Mucosa of descending colon (tissue), 3 donors: Measurements from ENCODE around the gene PPIP5K2. TPM values are rescaled to one million over a fixed set of nuclear protein-coding genes. Genes with fewer than 3 reads are reported as not detected.

Source experiments
- ATAC-seq: fragments of 200-7000 bp; cut with Tn5 transposase; one replicate; pipeline ENCODE4 v1.9.1; 2020; ENCODE audit warnings: mild to moderate bottlenecking, moderate library complexity
- DNase-seq, 3 donors: peaks; one replicate each; pipeline ENCODE4 v3.0.0-alpha.2; 2020
- H3K36me3 ChIP-seq: fragments of 200-600 bp; one replicate; pipeline ENCODE4 v1.8.0; 2021; ENCODE audit warnings: low read depth, mild to moderate bottlenecking
- H3K4me1 ChIP-seq: fragments of 200-600 bp; one replicate; pipeline ENCODE4 v1.8.0; 2021; ENCODE audit warnings: low read depth, mild to moderate bottlenecking
- H3K4me3 ChIP-seq: fragments of 200-600 bp; one replicate; pipeline ENCODE4 v1.8.0; 2021; ENCODE audit warnings: mild to moderate bottlenecking
- H3K9me3 ChIP-seq: fragments of 200-600 bp; one replicate; pipeline ENCODE4 v1.8.0; 2021; ENCODE audit warnings: mild to moderate bottlenecking
- intact Hi-C, 2 donors: fragments of 100-400 bp; cut with DNase I in 1 of 2; cut with micrococcal nuclease in 1 of 2; formaldehyde crosslinking; loops; one replicate each; pipeline versions ENCODE4 v1.11.0 to v1.11.1; 2022; cut with DNase I, micrococcal nuclease
- total RNA-seq, 3 donors: library from RNA; stranded (reverse); fragmentation: NEBNext Ultra II Directional in 2 of 3; extraction: Animal tissue kit (Norgen Biotek cat#: 25700) in 2 of 3; gene quantifications; one replicate each; pipeline versions ENCODE4 v1.2.1 to v1.2.4, GENCODE V29; 2021 to 2023
- TF ChIP-seq, protein P1 (sequence below): fragments of 200-600 bp; IDR thresholded peaks from one replicate; pipeline ENCODE4 v1.8.0; 2022; ENCODE audit warnings: antibody characterized with exemption, mild to moderate bottlenecking
- donor health status: DM: no; HTN: no; CAD: no; lungs with moderate emphysema.
- donor health status: DM: no; HTN: no; CAD: no.
- donor health status: DM: no; HTN: yes; CAD: no.

The PPIP5K2 gene
- total RNA-seq, 3 donors from 2014 or later, result 59.0 to 90.6 (median 77.6) TPM

DNA sequence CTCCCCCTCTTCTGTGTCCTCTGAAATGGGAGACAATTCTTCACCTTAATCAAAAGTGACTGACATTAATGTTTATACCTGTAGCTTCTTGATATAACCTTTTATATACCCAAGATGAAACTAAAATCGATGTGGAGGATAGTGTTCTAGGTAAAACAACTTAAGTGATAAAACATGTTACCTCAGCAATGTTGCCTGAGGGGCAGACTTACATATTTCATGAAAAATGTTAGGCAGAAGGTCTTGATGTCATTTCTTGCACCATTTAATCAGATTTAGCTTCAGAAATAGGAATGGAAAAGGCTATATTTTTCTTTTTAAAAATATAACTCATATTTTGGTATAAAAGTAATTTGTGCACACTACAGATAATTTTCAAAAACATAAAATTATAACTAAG is 115.8 kb downstream of the PPIP5K2 start:
- Histone ChIP-seq H3K4me3 (no peak overlapping the region), H3K9me3 (peaks cover 11% of the 10 kb centered on the region), H3K4me1 (no peaks in the 10 kb centered on the region), H3K36me3 (no peaks in the 10 kb centered on the region)
- TF ChIP-seq, protein P1, sequence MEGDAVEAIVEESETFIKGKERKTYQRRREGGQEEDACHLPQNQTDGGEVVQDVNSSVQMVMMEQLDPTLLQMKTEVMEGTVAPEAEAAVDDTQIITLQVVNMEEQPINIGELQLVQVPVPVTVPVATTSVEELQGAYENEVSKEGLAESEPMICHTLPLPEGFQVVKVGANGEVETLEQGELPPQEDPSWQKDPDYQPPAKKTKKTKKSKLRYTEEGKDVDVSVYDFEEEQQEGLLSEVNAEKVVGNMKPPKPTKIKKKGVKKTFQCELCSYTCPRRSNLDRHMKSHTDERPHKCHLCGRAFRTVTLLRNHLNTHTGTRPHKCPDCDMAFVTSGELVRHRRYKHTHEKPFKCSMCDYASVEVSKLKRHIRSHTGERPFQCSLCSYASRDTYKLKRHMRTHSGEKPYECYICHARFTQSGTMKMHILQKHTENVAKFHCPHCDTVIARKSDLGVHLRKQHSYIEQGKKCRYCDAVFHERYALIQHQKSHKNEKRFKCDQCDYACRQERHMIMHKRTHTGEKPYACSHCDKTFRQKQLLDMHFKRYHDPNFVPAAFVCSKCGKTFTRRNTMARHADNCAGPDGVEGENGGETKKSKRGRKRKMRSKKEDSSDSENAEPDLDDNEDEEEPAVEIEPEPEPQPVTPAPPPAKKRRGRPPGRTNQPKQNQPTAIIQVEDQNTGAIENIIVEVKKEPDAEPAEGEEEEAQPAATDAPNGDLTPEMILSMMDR, result no peak
- ATAC-seq, result no peak
- no peak for DNase-seq
- intact Hi-C loops, result no loop called here

DNA sequence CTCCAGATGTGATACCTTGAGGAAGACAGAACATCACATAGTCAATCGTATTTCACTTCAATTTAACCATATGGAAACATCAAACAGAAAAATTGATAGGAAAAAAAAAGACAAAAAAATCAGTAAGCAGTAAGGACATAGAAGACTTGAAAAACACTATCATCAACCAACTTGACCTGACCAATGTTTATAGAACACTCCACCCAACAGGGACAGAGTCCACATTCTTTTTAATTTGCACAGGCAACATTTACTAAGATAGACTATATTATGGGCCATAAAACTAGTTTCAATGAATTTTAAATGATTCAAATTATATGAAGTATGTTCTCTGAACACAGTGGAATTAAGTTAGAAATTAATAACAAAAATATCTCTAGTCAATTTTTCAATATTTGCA is 117.7 kb downstream of the PPIP5K2 start:
- DNase-seq, result peak in 1 of 3 donors; percentile 48
- intact Hi-C loops, result no loop called here

DNA sequence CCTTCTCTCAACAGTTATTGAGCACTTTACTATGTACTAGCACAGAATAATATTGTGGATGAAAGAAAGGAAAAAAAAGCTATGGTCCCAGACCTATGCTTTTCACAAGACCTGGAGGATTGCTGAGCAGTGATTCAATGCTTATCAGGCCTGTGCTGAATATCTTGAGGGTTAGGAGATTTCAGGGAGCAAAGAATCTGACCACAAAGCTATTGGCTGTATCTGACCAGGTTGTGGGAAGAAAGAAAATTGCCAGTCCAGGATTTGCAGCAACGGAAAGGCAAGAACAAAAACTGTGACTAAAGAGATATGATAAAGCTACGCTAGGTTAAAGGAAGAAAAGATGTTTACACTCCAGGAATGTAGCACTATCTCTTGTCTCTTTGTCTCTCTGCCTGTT is 123.6 kb downstream of the PPIP5K2 start:
- TF ChIP-seq, protein P1, result no peak

More for the DNA sequence above, 117.7 kb downstream of the PPIP5K2 start:
- TF ChIP-seq, protein P1, result no peak
- H3K4me3 ChIP-seq, result no peak overlapping the region
- ATAC-seq, result peak; percentile 98
- no peaks in the 10 kb centered on the region for H3K36me3 ChIP-seq
- peaks cover 14% of the 10 kb centered on the region for H3K9me3 ChIP-seq
- H3K4me1 ChIP-seq, result no peaks in the 10 kb centered on the region

DNA sequence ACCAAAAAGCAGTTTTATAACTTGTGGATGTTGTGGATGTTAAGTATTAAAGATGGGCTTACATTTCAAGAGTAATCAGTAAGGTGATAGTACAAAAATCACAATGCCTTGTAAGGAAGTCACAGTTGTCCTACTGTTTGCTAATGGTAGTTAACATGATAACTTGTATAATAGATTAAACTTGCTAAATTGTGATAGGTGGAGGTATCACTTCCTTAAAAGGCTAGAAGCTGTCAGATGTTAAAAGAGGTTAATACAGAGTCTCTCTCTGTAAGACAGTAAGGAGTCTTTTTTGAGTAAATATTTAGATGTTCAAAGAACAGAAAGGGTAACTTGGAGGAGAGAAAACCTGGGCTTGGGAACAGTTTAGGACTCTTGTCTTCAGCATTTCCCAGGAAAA is 124.3 kb downstream of the PPIP5K2 start:
- DNase-seq (no peak), ATAC-seq (no peak)
- TF ChIP-seq, protein P1, result no peak
- no peak overlapping the region for H3K4me3 ChIP-seq
- no peaks in the 10 kb centered on the region for H3K4me1 ChIP-seq
- intact Hi-C loops, result no loop called here
- peaks cover 11% of the 10 kb centered on the region for H3K9me3 ChIP-seq
- H3K36me3 ChIP-seq, result no peaks in the 10 kb centered on the region

More for the DNA sequence above, 123.6 kb downstream of the PPIP5K2 start:
- peaks cover 14% of the 10 kb centered on the region for H3K9me3 ChIP-seq
- no peaks in the 10 kb centered on the region for H3K4me1 ChIP-seq
- no peak overlapping the region for H3K4me3 ChIP-seq
- DNase-seq (no peak), ATAC-seq (no peak)
- no peaks in the 10 kb centered on the region for H3K36me3 ChIP-seq
- intact Hi-C loops, result no loop called here

DNA sequence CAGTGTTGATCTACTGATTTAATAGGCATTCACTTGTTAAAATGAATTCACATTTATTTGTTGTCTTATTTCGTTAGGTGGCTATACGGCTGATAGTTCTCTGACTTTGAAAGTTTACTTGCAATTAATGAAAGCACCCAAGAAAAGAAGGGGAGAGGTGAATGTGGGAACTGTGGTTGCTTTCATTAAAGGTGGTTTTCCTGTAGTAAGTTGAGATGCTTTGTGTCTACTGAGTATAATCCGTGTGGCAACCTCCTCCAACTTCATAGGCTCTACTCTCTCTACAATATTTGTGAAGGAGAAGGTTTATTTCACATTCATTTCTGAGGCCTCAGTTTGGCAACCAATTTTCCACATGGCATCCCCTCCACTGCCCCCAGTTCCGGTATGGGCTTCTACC is 125.7 kb downstream of the PPIP5K2 start:
- no peak for ATAC-seq
- intact Hi-C loops, result no loop called here
- TF ChIP-seq, protein P1, result no peak

DNA sequence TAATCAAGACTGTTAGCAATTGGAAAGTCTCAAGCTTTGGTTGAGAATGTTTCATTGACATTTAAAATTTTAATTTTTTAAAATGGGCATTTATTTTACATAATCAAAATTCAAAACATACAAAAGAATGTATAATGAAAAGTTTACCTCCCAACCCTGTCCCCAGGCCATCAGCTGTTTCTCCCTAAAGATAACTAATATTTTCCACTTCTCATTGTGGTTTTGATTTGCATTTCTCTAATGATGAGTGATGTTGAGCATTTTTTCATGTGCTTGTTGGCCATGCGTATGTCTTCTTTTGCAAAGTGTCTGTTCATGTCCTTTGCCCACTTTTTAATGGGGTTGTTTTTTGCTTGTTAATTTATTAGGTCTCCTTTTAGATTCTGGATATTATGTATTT is 127.0 kb downstream of the PPIP5K2 start:
- TF ChIP-seq, protein P1, result no peak
- intact Hi-C loops, result no loop called here
- Histone ChIP-seq H3K4me1 (no peaks in the 10 kb centered on the region), H3K9me3 (peaks cover 2% of the 10 kb centered on the region), H3K4me3 (no peak overlapping the region), H3K36me3 (no peaks in the 10 kb centered on the region)
- DNase-seq (no peak), ATAC-seq (no peak)

More for the DNA sequence above, 125.7 kb downstream of the PPIP5K2 start:
- Histone ChIP-seq H3K4me3 (no peak overlapping the region), H3K4me1 (no peaks in the 10 kb centered on the region), H3K9me3 (peaks cover 4% of the 10 kb centered on the region), H3K36me3 (no peaks in the 10 kb centered on the region)
- DNase-seq, result no peak
